Stomach (tissue), 4 donors: ENCODE results near the gene TUBA1A.

Experiments
- POLR2A ChIP-seq, 4 donors: fragments of 450-650 bp; IDR thresholded peaks; one replicate each; pipeline ENCODE4 v1.6.1; 2016; ENCODE audit warnings: antibody characterized with exemption in 4 of 4, control low read depth in 2 of 4, mild to moderate bottlenecking in 1 of 4, moderate library complexity in 1 of 4
- POLR2AphosphoS5 ChIP-seq, 3 donors: sonication (generic); formaldehyde crosslinking; IDR thresholded peaks; one replicate each; pipeline ENCODE4 v1.6.1; 2016; ENCODE audit warnings: antibody characterized with exemption in 3 of 3
- TF ChIP-seq, protein P1 (sequence below), 7 experiments: fragments of 450-650 bp in 4 of 7; fragments of 200-600 bp in 3 of 7; sonication (generic) in 3 of 7; IDR thresholded peaks; one replicate each; pipeline ENCODE4 v1.5.1; 2016 to 2019; ENCODE audit warnings: antibody characterized with exemption in 7 of 7, control low read depth in 2 of 7, mild to moderate bottlenecking in 1 of 7

- TF ChIP-seq POLR2A (IDR thresholded peaks at IDR 0.05) (no peak), POLR2AphosphoS5 (IDR thresholded peaks at IDR 0.05) (no peak)
- TF ChIP-seq, protein P1, sequence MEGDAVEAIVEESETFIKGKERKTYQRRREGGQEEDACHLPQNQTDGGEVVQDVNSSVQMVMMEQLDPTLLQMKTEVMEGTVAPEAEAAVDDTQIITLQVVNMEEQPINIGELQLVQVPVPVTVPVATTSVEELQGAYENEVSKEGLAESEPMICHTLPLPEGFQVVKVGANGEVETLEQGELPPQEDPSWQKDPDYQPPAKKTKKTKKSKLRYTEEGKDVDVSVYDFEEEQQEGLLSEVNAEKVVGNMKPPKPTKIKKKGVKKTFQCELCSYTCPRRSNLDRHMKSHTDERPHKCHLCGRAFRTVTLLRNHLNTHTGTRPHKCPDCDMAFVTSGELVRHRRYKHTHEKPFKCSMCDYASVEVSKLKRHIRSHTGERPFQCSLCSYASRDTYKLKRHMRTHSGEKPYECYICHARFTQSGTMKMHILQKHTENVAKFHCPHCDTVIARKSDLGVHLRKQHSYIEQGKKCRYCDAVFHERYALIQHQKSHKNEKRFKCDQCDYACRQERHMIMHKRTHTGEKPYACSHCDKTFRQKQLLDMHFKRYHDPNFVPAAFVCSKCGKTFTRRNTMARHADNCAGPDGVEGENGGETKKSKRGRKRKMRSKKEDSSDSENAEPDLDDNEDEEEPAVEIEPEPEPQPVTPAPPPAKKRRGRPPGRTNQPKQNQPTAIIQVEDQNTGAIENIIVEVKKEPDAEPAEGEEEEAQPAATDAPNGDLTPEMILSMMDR (IDR thresholded peaks at IDR 0.05) = no peak
These were observed 17.5 kb upstream of the TUBA1A start for GRCh38 chr12:49206389-49206788.
